GM23248 (cell line): ENCODE data around the gene GPANK1.

Source experiments
- EZH2 ChIP-seq: fragments of 200-600 bp; sonication (generic); IDR thresholded peaks from 2 replicates; pipeline ENCODE4 v1.6.1; 2018; ENCODE audit warnings: antibody characterized with exemption, mild to moderate bottlenecking; ENCODE audit not compliant: insufficient read depth, poor library complexity, severe bottlenecking
- EZH2phosphoT487 ChIP-seq: fragments of 200-600 bp; sonication (generic); IDR thresholded peaks from 2 replicates; pipeline ENCODE4 v1.6.1; 2018; ENCODE audit warnings: antibody characterized with exemption, moderate library complexity, mild to moderate bottlenecking, low read depth; ENCODE audit not compliant: insufficient read depth

DNA sequence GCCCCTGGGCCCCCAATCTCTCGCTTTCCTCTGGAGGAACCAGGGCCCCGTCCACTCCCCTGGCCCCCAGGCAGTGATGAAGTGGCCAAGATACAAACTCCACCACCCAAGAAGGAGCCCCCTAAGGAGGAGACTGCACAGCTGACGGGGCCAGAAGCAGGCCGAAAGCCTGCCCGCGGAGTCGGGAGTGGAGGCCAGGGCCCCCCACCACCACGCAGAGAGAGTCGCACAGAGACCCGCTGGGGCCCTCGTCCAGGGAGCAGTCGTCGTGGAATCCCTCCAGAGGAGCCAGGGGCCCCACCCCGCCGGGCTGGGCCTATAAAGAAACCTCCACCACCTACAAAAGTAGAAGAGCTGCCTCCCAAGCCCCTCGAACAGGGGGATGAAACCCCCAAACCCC is 33.6 kb downstream of the GPANK1 start:
- TF ChIP-seq EZH2 (no peak), EZH2phosphoT487 (no peak)
